HG03378 (cell line): Measurements from ENCODE around the gene IFNL3.
"Not testable (repeated sequence)": the region's sequence is repeated elsewhere in the genome, so short reads cannot be mapped to it uniquely, and the experiment has no call there.

Source experiments
- ATAC-seq: cut with Tn5 transposase; IDR thresholded peaks from one replicate; pipeline ENCODE4 v1.9.1; 2021; ENCODE audit warnings: mild to moderate bottlenecking, moderate library complexity; ENCODE audit not compliant: unreplicated experiment

Gene IFNL3

DNA sequence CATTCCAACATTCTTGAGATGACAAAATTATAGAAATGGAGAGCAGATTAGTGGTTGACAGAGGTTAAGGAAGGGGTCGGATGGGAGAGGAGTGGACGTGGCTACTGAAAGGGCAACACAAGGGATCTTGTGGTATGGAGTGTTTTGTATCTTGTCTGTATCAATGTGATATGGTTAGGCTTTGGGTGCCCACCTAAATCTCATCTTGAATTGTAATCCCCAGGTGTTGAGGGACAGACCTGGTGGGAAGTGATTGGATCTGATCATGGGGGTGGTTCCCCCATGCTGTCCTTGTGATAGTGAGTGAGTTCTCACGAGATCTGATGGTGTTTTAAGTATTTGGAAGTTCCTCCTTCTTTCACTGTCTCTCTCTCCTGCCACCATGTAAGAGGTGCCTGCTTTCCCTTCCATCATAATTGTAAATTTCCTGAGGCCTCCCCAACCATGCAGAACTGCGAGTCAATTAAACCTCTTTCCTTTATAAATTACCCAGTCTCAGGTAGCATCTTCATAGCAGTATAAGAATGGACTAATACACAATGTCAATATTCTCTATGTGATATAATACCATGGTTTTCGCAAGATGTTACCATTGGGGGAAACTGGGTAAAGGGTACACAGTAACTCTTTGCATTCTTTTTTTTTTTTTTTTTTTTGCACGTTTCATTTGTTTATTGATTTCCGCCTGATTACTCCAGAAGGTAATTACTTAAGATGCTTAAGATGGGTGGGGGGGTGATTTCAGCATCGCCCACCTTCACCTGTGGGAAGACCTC, 8.8 kb upstream of the IFNL3 start:
- no peak for ATAC-seq

DNA sequence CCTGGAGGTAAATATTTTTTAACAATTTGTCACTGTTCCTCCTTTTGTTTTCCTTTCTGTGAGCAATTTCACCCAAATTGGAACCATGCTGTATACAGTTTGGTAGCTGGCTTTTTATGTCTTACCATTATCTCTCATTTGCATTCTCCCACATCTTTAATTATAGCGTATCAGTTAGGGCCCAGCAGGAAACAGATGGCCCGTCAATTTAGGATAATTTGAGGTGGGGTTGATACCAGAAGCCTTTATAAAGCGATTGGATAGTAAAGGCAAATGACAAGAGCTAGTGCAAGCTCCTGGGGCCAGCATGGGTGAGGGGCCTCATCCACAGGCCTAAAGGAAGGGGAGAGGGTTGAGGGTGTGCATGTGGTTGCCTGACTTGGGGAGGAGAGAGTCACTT, 7.7 kb upstream of the IFNL3 start:
- ATAC-seq: no peak

GRCh38 chr19:39251846-39252245, 7.0 kb upstream of the IFNL3 start:
- no peak for ATAC-seq

DNA sequence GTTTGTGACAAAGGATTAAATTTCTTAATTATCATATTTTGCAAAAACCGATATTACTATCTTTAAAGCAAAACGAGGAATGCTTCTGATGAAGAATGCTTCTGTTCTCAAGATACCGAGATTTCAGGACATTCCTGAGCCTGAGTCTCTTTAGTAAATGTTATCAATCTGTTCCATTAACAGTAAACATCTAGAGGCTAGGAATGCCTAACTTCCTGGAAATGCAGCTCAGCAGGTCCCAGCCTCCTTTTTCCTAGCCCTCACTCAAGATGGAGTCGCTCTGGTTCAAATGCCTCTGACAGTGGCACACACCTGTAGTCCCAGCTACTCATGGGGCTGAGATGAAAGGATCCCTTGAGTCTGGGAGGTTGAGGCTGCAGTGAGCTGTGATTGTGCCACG, 6.3 kb upstream of the IFNL3 start:
- no peak for ATAC-seq

GRCh38 chr19:39248806-39249205, 4.0 kb upstream of the IFNL3 start, which contains the start of gene IFNL4:
IFNL4 (minus strand) TSS chr19:39248856.
- no peak for ATAC-seq

- no peak for ATAC-seq
These were observed 3.2 kb upstream of the IFNL3 start for GRCh38 chr19:39247701-39248664.

GRCh38 chr19:39246951-39247669, 2.3 kb upstream of the IFNL3 start:
- no peak for ATAC-seq

- ATAC-seq: not testable (repeated sequence)
These were observed 360 bp upstream of the IFNL3 start for GRCh38 chr19:39245166-39245565.

GRCh38 chr19:39243741-39244140, 1.1 kb downstream of the IFNL3 start:
- ATAC-seq: not testable (repeated sequence)

DNA sequence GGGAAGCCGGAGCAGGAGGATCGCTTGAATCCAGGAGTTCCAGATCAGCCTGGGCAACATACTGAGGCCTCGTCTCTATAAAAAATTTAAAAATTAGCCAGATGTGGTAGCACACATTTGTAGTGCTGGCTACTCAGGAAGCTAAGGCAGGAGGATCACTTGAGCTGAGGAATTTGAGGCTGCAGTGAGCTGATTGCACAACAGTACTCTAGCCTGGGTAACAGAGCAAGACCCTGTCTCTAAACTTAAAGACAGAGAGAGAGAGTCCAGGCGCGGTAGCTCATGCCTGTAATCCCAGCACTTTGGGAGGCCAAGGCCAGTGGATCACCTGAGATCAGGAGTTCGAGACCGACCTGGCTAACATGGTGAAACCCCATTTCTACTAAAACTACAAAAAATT, 4.4 kb downstream of the IFNL3 start:
- ATAC-seq: no peak

DNA sequence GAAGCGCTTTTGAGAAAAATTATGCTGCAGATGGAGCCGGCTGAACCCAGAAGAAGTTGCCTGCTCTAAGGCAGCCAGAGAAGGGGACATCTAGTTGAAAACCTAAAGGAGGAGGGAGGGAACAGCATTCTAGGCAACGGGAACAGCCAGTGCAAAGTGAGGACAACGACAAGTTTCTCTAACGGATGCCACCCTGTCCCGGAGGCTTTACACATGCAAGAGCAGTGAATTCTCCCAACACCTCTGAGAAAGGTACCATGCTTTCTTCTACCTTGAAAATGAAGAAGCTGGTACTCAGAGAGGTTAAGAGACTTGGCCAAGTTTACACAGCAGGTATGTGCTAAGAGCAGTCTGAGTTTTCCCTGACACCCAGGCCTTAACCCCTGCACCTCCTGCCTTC, 5.9 kb downstream of the IFNL3 start:
- ATAC-seq: no peak

- no peak for ATAC-seq
These were observed 6.6 kb downstream of the IFNL3 start for GRCh38 chr19:39238209-39238608.

DNA sequence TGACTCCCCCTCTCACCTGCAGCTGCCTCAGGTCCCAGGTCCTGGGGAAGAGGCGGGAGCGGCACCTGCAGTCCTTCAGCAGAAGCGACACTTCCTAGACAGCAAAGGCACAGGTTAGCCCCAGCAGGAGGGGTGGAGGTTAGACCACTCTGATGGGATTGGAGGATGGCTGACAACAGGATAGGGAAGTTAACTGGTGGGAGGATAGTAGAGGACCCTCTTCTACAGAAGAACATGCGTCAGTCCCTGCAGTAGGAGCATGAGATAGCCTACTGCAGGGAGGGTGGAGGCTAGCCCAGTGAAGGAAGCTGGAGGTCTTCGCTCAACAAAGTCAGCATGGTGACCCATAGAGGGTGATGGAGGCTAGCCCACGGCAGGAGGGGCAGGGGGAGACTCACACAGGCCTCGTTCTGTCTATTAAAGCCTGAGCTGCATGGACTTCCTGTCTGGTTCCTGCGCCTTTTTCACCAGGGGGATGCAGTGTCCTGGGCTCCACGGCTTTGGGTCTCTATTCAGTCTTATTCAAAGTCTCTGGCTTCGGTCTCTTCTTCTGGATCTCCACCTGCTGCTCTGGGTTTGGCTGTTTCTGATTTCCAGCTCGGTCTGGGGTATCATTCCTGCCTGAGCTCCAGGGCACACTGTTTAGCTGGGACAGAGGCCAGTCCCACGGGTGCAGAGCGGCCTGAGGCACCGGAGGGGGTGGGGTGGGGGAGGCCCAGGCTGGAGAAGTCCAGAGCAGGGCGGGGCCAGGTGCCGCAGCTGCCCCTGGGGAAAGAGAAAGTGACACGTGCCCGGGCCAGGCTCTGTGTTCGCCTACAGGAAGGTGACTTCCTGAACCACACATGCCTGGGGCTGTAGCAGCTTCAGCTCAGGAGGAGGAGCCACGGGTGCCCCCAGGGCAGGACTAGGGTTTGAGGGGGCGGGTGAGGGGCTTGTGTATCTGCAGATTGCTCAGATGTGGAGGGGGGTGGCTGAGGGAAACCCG, 7.3 kb downstream of the IFNL3 start:
- ATAC-seq: no peak

DNA sequence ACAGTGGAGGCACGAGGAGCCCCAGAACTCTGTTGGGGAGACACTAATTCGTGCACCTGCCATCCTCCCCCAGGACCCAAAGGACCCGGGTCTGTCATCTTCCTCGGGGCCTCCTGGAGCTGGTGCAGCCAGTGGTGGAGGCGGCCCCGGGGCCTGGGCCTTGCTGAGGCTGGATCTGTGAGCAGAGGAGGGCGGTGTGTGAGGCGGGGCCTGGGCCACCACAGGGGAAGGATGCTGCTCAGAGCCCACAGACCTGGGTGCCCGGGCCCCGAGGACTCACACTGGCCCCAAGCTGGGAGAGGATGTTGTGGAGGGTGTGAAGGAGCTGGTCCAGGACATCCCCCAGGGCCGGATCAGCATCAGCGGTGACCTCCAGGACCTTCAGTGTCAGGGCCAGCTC, 8.3 kb downstream of the IFNL3 start:
- no peak for ATAC-seq

GRCh38 chr19:39232708-39233107, 12.1 kb downstream of the IFNL3 start:
- no peak for ATAC-seq

- ATAC-seq: no peak
These were observed 14.6 kb downstream of the IFNL3 start for GRCh38 chr19:39230096-39230764.

DNA sequence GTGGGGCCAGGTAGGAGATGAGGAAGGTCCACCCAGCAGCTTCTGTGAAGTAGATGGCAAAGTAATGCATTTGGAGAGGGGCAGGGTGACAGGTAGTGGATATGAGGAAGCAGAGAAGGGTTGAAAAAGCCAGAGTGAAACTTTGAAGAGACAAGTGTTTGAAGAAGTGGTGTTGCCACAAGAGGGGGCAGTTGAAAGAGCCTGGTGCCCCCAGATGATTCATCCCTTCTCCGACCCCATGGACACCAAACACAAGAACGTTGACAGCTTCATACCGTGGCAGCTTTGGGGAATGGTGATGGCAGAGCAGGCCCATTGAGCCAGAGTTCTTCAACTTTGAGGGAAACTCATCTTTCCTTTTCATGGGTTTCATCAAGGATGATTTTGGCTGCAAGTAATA, 19.9 kb downstream of the IFNL3 start:
- no peak for ATAC-seq

GRCh38 chr19:39223703-39224279, 21.0 kb downstream of the IFNL3 start:
- no peak for ATAC-seq

GRCh38 chr19:39219108-39219507, 25.7 kb downstream of the IFNL3 start:
- ATAC-seq: not testable (repeated sequence)
